ENCODE measurements around the gene TXN2.
"Not testable (repeated sequence)": the region's sequence is repeated elsewhere in the genome, so short reads cannot be mapped to it uniquely, and the experiment has no call there.

Gene TXN2, protein sequence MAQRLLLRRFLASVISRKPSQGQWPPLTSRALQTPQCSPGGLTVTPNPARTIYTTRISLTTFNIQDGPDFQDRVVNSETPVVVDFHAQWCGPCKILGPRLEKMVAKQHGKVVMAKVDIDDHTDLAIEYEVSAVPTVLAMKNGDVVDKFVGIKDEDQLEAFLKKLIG

DNA sequence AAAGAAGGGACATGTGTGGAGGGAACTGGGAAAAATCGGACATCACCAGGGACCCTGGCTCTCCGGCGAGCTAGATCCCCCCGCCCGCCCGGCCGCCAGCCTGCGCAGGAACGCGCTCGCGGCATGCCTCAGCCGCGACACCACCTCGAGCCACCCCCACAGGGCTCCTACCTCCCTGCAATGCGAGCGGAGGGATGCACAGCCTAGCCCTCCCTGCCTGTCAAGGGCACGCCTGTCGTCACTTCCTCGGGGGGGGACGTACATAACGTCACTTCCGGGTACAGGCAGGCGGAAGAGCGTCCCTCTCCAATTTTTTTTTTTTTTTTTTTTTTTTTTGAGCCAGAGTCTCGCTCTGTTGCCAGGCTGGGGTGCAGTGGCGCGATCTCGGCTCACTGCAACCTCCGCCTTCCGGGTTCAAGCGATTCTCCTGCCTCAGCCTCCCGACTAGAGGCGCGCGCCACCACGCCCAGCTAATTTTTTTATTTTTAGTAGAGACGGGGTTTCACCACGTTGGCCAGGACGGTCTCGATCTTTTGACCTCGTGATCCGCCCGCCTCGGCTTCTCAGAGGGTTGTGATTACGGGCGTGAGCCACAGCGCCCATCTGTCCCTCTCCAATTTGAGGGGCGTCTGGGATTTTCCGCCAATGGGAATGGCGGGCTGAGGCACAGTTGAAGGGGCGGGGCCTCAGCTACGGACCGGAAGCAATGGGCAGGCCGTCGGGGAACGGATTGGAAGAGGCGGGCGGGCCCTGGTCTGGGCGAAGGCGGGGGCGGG is at the start of gene TXN2:
TSS of gene TXN2 (minus strand) at position 248 of the 776 bp plus-strand sequence. CDS start 803 bp downstream, outside the sequence.
- peak; percentile 83 for FAIRE-seq

DNA sequence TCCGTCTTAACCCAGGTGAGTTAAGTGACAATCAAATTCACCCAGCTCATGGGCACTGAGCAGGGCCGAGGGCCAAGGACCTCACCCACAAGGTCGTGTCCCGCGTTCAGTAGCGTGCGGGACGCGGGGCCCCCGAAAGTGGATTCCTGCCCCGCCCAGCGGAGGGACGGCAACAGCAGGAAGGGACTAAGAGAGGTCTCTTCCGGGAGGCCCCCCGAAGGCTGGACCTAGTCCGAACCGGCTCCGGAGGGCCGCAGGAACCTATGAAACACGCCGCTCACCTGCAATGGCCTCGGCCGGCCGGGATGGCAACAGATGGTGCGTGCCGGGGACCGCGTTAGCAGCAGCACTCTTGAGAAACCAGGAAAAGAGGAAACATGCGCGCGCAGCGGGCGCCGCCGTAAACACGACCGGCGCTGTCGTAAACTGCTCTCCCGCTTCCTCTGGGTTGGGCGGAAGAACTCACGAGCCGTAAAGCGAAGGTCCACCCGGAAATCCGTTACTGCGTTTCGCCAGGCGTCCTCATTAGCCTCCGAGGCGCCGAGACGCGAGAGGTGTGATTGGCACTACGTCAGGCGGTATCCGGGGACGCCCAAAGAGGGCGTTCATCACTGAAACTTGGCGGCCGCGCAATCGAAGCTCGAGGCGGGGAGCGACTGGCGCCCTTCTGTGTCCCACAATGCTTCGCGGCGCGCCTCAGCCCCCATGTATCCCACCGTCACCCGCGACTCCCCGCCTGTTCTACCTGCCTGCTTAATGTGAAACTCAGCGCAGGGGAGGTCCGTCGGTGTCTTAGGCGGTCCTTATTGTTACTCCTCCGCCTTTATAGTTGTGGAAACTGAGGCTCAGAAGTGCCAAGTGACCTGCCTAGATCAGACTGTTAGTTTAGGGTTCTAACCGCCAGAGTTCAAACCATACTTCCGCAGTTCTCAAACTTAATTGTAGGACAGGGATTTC is 47.6 kb upstream of the TXN2 start, which contains the start of gene EIF3D:
TSS of gene EIF3D (minus strand) at position 372 of the 957 bp plus-strand sequence. CDS start 3,045 bp downstream, outside the sequence.
- FAIRE-seq = peak; percentile 97

DNA sequence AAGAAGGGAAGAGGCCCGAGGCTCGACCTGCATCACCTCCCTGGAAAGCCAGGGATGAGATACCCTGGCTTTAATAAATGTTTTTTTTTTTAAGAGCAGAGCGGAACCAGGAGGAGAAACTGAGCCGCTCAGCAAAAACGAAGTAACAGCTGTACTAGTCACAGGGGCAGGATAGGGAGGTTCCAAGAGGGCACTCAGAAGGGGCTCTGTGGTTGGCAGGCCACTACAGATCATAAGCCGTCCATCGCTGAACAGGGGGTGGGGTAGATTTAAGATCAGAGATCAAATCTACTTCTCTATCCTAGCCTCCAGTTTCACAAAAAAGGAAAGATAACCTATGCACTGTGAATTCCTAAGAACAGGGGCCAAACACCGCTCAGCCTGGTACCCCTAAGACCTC is 46.9 kb upstream of the TXN2 start:
- no peak for FAIRE-seq

DNA sequence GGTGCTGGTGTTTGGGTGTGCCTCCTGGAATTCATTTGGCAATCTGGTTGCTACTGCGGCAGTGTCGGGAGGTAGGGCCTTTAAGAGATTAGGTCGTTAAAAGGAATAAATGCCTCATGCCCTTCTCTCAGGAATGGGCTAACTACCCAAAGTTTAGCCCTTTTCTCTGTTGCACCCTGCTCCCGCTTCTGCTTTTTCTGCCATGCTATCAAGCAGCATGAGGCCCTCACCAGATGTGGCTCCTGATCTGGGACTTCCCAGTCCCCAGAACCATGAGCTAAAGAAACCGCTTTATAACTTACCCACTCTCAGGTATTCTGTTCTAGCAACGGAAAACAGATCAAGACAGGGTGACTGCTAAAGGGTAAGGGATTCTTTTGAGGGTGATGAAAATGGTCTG is 41.2 kb upstream of the TXN2 start:
- no peak for FAIRE-seq

DNA sequence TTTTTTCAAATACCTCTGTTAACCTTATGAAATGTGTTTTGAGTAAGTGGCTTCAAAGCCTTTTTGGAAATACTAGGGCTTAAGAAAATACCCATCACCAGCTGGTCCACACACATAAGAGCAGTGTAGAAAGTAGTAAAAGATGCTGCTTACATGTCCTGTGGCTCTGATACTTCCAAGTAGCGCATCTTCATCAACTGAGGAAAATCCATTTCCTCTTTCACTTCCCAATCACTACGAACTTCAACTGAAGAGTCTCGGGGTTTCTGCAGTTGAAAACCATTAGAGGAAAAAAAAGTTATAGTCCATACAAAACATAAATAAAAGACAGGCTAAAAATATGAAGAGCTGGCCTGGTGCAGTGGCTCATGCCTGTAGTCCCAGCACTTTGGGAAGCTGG is 39.0 kb upstream of the TXN2 start:
- no peak for FAIRE-seq

DNA sequence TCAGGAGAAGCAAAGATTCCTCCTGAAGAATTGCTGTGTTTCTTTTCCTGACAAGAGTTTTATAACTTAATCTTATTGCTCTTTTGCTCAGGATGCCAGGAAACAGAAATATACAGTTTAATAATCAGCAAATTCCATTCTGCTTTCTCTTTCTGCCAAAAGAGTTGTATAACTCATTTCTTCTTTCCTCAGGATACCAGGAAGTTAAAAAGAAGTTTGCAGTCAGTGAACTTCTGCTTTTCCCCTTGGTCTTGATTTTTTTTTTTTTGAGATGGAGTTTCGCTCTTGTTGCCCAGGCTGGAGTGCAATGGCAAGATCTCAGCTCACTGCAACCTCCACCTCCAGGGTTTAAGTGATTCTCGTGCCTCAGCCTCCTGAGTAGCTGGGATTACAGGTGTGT is 38.5 kb upstream of the TXN2 start:
- not testable (repeated sequence) for FAIRE-seq

DNA sequence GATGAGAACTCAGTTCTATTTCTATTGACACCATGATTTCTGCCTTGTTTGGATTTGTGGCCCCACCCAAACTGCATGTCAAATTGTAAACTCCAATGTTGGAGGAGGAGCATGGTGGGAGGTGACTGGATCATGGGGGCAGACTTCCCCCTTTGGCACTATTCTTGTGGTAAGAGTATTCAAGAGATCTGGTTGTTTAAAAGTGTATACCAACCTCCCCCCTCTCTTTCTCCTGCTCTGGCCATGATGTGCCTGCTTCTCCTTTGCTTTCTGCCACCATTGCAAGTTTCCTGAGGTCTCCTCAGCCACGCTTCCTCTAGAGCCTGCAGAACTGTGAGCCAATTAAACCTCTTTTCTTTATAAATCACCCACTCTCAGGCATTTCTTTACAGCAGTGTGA is 33.3 kb upstream of the TXN2 start:
- FAIRE-seq = no peak

DNA sequence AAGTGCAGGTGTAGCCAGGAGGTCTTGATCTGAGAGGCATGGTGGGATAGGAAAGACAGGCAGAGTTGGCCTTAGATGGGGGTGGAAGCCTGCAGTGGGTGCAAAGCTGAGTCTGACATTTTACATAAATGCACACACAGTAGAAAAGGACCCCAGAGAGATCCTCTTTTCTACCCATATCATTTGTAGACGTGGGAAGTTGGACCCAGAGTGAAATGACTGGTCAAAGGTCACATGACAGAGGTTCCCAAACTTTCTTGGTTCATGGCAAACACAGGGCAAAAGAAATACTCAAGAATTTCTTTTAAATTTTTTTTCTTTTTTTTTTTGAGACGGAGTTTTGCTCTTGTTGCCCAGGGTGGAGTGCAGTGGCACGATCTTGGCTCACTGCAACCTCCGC is 31.6 kb upstream of the TXN2 start:
- no peak for FAIRE-seq

DNA sequence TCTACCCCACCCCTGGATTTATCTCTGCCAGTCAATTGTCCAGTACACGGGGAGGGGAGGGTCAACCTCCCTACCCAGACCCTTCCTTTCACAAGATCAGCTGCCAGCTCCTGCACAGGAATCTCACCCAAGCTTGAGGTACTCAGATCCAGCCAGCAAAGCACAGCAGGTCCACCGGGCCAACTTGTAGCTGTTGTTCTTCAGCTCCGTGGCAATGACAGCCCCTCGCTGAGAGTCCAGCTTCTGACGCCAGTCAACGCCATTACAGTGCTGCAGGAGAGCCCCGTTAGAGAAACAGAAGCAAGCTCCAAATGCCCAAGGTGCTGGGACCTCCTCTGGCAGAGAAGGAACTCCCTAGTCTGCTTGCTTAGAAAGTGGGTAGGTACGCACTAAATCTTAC is 30.9 kb upstream of the TXN2 start:
- FAIRE-seq = no peak

DNA sequence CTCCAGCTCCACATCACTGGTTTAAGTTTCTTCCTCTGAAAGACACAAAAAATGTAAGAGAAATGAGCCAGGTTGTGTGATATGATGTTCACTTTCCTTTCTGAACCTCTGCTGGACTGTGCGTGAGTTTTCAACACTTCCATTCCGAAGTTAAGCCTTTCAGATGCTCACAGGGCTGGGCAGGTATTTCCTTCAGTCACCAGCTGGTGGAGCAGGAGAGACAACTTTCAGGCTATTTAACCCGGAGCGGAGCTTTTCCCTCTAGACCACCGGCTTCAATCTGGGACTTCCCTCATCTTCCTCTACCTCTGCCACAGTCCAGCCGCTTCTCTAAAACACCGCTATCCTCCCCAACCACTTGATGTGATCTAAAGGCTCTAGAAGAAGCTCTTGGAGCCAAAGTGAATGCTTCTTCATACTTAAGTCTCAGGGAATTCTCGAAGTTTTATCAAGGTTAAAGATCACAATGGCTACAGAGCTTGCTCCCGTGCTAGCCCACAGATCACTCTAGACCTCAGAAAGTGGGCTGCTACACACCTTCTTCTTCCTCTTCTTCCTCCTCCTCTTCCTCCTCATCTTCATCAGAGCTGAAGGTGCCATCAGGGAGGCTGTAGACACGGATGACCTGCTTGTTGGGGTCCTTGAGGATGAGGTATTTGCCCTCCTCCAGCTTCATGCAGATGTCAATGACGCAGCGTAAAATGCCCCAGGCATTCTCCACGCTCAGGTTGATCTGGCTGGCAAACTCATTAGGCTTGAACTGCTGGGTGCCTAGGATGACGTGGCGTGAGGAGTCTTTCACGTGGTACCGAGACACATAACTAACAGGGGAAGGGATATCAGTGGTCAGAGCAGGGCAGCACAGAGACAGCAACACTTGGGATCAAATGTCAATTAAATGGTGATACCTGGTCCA is 29.8 kb upstream of the TXN2 start:
- FAIRE-seq = no peak

DNA sequence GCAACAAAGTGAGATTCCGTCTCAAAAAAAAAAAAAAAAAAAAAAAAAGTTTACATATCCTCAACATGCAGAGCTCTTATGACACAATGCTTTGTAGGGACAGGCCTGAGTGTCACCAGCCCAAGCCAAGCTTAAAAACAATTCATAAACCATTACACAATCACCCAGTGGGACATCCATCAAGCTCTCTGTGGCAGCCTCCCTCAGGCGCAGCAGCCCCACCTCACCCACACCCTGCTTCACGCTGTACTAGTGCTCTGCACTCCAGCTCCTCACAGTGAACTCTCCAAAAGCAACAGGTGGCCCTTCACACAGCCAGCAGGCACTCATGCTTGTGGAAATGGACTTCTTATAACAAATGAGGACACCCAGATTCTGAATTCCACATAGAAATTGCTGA is 28.9 kb upstream of the TXN2 start:
- FAIRE-seq = no peak

DNA sequence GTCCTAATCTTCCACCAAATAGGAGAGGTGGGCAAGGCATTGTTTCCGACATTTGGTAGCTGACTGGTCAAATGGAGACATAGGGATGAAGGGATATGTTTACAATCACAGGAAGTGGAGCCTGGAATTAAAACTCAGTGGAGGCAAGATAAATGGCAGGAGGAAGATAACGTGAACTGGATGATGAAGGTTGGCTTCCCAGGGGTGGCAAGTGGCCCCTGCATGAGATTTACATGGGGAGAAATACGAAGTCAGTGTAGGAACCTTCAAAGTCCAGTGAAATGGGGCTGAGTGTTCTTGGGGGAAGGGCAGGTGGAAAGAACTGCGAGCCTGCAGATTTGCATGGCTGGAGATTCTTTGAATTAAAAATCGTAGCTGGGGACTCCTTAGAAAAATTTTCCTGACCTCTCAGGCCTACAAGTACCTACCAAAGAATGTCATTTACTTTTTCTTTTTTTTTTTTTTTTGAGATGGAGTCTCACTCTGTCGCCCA is 26.1 kb upstream of the TXN2 start:
- FAIRE-seq = no peak

DNA sequence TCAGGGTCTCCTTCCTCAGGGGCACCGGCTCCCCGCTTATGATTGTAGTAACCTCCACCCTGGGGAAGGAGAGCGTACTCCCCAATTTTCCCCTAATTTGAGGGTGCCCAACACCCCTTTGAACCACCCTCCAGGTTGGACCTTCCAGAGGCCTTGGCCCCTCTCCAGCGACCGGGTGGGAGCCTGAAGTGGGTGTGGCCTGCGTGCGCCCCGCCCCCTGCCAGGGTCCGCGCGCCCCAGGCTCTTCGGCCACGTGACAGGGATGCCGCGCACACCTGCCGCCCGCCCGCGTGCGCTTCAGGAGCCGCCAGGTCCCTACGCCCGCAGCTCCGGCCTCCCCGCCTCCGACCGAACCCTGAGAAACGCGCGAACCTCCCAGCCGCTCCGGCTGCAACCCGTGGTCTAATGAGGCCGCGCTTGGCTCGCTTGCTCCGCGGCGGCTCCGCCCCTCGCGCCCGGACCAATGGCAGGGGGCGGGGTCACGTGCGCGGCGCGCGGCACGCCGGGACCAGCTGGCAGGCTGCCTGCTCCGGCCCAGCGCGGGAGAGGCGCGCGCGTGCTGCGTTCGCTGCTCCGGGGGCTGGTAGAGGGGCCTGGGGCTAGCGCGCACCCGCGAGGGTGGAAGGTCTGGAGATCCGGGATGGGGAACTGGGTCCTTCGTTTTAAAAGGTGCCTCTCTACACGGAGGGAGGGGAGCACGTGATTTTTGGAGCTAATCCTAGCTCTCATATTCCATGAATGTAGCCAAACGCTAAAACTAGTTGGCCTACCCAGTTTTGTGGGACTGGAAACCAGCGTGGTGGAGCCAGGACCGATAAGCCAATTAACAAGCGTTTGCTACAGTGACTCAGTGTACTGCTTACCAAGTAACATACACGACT is 25.4 kb upstream of the TXN2 start, which contains the start of gene FOXRED2:
TSS of gene FOXRED2 (minus strand) at position 404 of the 881 bp plus-strand sequence. CDS start 618 bp downstream, outside the sequence.
- no peak for FAIRE-seq

DNA sequence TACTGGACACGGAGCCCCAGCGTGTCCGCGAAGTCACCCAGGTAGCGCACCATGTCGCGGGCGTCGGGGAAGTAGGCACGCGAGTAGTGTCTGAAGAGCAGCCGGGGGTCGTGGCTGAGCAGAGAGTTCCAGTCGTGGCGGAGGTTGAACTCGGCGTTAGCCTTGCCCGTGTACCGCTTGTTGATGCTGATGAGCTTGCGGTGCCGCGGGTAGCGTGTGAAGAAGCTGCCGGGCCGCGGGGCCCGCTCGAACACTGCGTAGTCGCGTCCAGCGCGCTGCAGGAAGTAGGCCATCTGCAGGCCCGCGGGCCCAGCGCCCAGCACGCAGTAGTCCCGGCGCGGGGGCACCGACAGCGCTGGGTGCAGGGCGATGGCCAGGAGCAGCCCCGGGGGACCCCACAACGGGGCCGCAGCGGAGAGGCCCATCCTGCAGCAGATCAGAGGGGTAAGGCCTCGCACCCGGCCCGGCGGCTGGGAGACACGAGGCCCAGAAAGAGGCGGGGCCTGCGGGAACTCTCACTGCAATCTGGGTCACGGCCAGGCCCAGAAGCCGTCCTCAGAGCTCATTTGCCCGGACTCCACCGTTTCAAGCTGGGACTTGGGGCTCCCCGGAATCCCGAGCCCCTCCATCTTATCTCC is 24.7 kb upstream of the TXN2 start:
- FAIRE-seq = no peak

DNA sequence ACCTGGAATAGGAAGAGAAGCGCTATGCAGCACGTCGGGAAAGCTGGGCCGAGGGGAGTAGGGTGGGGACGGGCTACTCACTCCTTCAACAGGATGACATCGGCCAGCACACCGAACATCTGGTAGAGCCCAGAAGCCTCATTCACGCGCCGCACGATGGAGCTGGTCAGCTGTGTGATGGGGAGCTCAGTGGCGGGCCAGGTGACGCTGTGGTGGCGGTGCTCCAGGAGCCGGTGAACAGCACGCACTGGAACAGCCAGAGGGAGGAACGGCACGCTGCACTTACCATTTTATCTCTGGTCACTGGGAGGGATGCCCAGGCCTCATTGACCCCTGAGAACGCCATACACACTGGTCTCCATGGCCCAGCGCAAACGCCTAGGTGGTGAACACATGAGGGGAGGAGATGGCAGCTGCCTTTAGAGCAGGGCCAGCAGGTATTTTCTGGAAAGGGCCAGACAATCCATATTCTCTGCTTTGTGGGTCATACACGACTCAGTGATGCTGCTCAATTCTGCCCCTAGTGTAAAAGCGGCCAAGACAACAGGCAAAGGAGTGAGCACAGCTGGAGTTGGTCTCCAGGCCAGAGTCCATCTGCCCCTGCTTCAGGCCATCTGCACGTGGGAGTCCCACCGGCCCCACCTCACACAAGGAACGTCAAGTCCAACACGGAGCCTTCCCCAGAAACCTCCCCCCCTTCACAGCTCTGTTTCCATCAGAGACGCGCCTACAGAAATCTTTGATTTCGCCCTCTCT is 16.6 kb upstream of the TXN2 start:
- no peak for FAIRE-seq

DNA sequence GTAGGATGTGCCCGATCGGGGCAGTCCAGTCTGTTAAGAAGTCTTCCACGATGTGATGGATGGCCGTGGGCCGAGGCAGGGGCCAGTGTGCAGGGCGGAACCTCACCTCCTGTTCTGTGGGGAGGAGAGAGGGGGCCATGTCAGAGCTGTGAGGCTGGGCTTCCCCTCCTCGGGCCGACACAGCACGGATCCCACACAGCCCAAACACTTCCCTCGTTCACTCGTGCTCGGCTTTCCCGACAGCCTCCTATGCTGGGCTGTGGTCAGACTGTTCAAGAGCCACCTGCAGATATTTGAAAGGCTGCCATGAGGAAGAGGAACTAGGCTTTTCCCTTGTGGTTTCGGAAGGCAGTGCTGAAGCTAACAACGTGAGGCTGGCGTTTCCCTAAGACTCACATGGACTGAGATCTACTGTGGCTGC is 12.3 kb upstream of the TXN2 start:
- FAIRE-seq = no peak

DNA sequence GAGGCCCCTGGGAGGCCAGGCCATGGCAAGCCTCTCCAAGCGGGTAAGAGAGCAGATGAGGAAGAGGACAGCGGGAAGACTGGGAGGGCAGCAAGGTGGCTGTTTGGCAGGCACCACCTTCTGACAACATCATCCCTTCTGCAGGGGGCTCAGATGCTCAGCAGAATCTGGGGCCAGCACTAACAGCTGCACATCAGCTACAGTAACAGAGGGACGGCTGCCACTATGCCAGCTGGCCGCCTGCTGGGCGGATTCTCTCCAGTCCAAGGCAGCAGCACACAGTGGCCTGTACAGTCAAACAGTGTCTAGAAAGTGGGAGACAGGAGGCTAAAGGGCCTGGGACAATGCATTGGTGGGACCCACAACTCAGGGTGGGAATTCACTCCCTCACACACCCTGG is 10.7 kb upstream of the TXN2 start:
- FAIRE-seq = no peak

DNA sequence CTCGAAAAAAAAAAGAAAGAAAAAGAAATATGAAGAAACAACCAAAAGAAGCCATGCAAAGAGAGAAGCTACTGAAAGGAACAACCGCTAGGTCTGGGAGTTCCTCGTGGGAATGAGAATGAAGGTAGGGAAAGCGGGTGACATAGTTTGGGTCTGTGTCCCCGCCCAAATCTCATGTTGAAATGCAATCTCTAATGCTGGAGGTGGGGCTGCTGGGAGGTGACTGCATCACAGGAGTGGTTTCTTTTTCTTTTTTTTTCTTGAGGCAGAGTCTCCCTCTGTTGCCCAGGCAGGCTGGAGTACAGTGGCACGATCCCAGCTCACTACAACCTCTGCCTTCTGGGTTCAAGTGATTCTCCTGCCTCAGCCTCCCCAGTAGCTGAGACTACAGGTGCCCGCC is 9.7 kb upstream of the TXN2 start:
- no peak for FAIRE-seq

DNA sequence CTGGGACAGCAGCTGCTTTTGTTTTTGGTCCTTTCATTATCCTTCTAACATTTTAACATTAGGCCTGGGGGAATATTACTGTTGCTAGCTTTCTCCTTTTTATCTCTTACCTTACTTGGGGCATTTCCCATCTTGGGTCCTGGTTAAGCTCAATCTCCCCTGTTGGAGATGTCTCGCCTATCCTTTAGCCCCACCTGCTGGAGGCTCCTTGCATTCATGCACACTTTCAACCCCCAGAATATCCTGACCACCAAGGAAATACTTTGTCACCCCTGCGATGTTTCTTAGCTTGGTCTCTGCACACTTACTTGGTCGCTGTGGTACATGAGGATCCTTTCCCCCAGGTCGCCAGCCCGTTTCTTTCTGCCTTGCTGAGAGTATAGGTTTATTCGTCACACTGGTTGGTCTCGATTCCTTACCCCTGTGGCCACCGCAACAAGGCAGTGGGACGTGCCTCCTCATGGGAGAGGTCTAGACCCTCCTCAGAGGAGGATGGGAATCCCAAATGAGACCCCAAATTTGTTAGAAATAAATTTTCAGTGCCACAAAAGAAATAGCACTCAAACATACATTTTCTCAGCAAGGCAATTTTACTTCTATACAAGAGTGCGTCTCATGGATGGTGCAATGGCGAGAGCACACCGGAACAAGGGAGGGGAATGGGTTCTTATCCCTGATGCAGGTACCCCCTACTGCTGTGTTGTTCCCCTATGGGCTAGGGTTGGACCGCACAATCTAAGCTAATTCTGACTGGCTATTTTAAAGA is 5.4 kb upstream of the TXN2 start:
- FAIRE-seq = no peak

Data from A204.1 (cell line).